K562 (cell line): ENCODE data around the gene RNF34. TPM values are rescaled to one million over a fixed set of nuclear protein-coding genes. Genes with fewer than 3 reads are reported as not detected.

Experiments used
- ARID2 ChIP-seq: fragments of 450-650 bp; IDR thresholded peaks from 2 replicates; pipeline ENCODE4 v1.6.1; 2017; ENCODE audit warnings: antibody characterized with exemption, mild to moderate bottlenecking
- CAMTA2 ChIP-seq: fragments of 250-450 bp; sonication (Bioruptor Pico); conservative IDR thresholded peaks from 2 replicates; pipeline ENCODE4 v1.5.1; 2022
- CEBPG ChIP-seq, 3 experiments: fragments of 200-800 bp in 1 of 3; sonication (Bioruptor generic) in 1 of 3; sonication (generic) in 1 of 3; formaldehyde crosslinking in 1 of 3; IDR thresholded peaks in 2 of 3; conservative IDR thresholded peaks in 1 of 3; 2 replicates each; pipeline versions ENCODE4 v1.6.1 to v1.8.0; 2016 to 2022; ENCODE audit warnings: missing compliant biosample characterization in 2 of 3, missing genetic modification characterization in 2 of 3, mild to moderate bottlenecking in 1 of 3, missing genetic modification reagents in 1 of 3
- ESRRA ChIP-seq: fragments of 450-650 bp; IDR thresholded peaks from 2 replicates; pipeline ENCODE4 v1.6.1; 2014; ENCODE audit warnings: low read depth, mild to moderate bottlenecking, moderate library complexity, borderline replicate concordance
- ESRRB ChIP-seq: fragments of 250-450 bp; sonication (Bioruptor Pico); IDR thresholded peaks from 2 replicates; pipeline ENCODE4 v1.5.0; 2020; ENCODE audit warnings: mild to moderate bottlenecking, moderate library complexity, borderline replicate concordance
- FIP1L1 ChIP-seq: fragments of 200-400 bp; formaldehyde crosslinking; IDR thresholded peaks from 2 replicates; pipeline ENCODE4 v1.6.1; 2018; ENCODE audit warnings: mild to moderate bottlenecking, low read depth, low read length; ENCODE audit not compliant: poor library complexity, severe bottlenecking
- FUS ChIP-seq: fragments of 200-400 bp; formaldehyde crosslinking; optimal IDR thresholded peaks from 2 replicates; pipeline ENCODE3; 2017; ENCODE audit warnings: low read depth, low read length
- GATAD2A ChIP-seq: fragments of 450-650 bp; IDR thresholded peaks from 2 replicates; pipeline ENCODE4 v1.6.1; 2017
- JUNB ChIP-seq: fragments of 450-650 bp; formaldehyde crosslinking; conservative IDR thresholded peaks from 2 replicates; pipeline ENCODE4 v1.4.0; 2020; ENCODE audit warnings: mild to moderate bottlenecking
- MYNN ChIP-seq, 2 experiments: sonication (generic); formaldehyde crosslinking in 1 of 2; IDR thresholded peaks; 2 replicates each; pipeline versions ENCODE4 v1.5.0 to v1.6.1; 2016 to 2020; ENCODE audit warnings: antibody characterized with exemption in 1 of 2, missing genetic modification reagents in 1 of 2
- NCOA4 ChIP-seq: fragments of 450-650 bp; IDR thresholded peaks from 2 replicates; pipeline ENCODE4 v1.6.1; 2018; ENCODE audit warnings: mild to moderate bottlenecking; ENCODE audit not compliant: partially characterized antibody
- NR3C1 ChIP-seq: sonication (generic); formaldehyde crosslinking; IDR thresholded peaks from 2 replicates; pipeline ENCODE4 v1.8.1; 2022; ENCODE audit warnings: missing genetic modification reagents
- NUFIP1 ChIP-seq: fragments of 450-650 bp; IDR thresholded peaks from 2 replicates; pipeline ENCODE4 v1.6.1; 2018; ENCODE audit not compliant: partially characterized antibody
- PHB2 ChIP-seq: fragments of 450-650 bp; IDR thresholded peaks from 2 replicates; pipeline ENCODE4 v1.6.1; 2017; ENCODE audit warnings: low read depth
- POLR2A ChIP-seq: fragments of 450-650 bp; conservative IDR thresholded peaks from 2 replicates; pipeline ENCODE4 v1.6.1; 2016
- RFX1 ChIP-seq: fragments of 450-650 bp; IDR thresholded peaks from 2 replicates; pipeline ENCODE4 v1.6.1; 2016; ENCODE audit warnings: mild to moderate bottlenecking, moderate library complexity
- SMAD4 ChIP-seq: fragments of 250-450 bp; sonication (Bioruptor Pico); conservative IDR thresholded peaks from 2 replicates; pipeline ENCODE4 v1.8.0; 2021; ENCODE audit warnings: inconsistent platforms, mild to moderate bottlenecking, moderate library complexity
- TAF9B ChIP-seq: fragments of 450-650 bp; IDR thresholded peaks from 2 replicates; pipeline ENCODE4 v1.6.1; 2018; ENCODE audit warnings: mild to moderate bottlenecking; ENCODE audit not compliant: partially characterized antibody
- ZFP1 ChIP-seq: fragments of 450-650 bp; formaldehyde crosslinking; IDR thresholded peaks from 2 replicates; pipeline ENCODE4 v1.4.0; 2020; ENCODE audit warnings: mild to moderate bottlenecking, mixed read lengths
- ZNF212 ChIP-seq: fragments of 450-650 bp; formaldehyde crosslinking; IDR thresholded peaks from 2 replicates; pipeline ENCODE4 v1.4.0; 2020; ENCODE audit warnings: mild to moderate bottlenecking
- ZNF24 ChIP-seq: fragments of 450-650 bp; IDR thresholded peaks from 2 replicates; pipeline ENCODE4 v1.6.1; 2016
- ZNF253 ChIP-seq: fragments of 250-450 bp; sonication (Bioruptor Pico); conservative IDR thresholded peaks from 2 replicates; pipeline ENCODE4 v1.6.1; 2021; ENCODE audit warnings: mild to moderate bottlenecking
- polyA plus RNA-seq, 8 experiments: library from polyadenylated mRNA; depleted of rRNA in 4 of 8; stranded (reverse) in 5 of 8; unstranded in 3 of 8; fragments of >200 nt; fragmentation: Nextera tagmentation in 2 of 8; fragmentation: Illumina TruSeq in 1 of 8; extraction: Ambion mirVana in 2 of 8; extraction: Trizol in 1 of 8; gene quantifications; 2 replicates each; pipeline versions ENCODE4 v1.2.1 to v1.2.3, GENCODE V29; 2011 to 2014; ENCODE audit warnings: inconsistent platforms in 1 of 8, missing spikeins in 1 of 8
- total RNA-seq, 7 experiments: library from RNA; depleted of rRNA in 6 of 7; stranded (reverse); fragments of >200 nt in 6 of 7; fragmentation: Illumina TruSeq in 2 of 7; extraction: Trizol in 2 of 7; gene quantifications; 2 replicates each; pipeline versions ENCODE4 v1.2.1 to v1.2.3, GENCODE V29; 2011 to 2021; ENCODE audit warnings: low replicate concordance in 1 of 7
- TF ChIP-seq, protein P1 (sequence below): sonication (generic); formaldehyde crosslinking; IDR thresholded peaks from 2 replicates; pipeline ENCODE4 v1.8.0; 2022; ENCODE audit warnings: mild to moderate bottlenecking, missing genetic modification reagents
- TF ChIP-seq, protein P2 (sequence below): fragments of 450-650 bp; IDR thresholded peaks from one replicate; pipeline ENCODE4 v1.6.1; 2018; ENCODE audit warnings: mild to moderate bottlenecking, moderate library complexity; ENCODE audit not compliant: partially characterized antibody
- TF ChIP-seq, protein P3 (sequence below): sonication (generic); IDR thresholded peaks from 2 replicates; pipeline ENCODE4 v1.6.1; 2016

Gene RNF34
- total and polyA plus RNA-seq, 9 of the 15 experiments (the other 6 are each of a cell fraction or from before 2014, with no cell fraction given), result 41.7 to 88.9 (median 54.1) TPM

DNA sequence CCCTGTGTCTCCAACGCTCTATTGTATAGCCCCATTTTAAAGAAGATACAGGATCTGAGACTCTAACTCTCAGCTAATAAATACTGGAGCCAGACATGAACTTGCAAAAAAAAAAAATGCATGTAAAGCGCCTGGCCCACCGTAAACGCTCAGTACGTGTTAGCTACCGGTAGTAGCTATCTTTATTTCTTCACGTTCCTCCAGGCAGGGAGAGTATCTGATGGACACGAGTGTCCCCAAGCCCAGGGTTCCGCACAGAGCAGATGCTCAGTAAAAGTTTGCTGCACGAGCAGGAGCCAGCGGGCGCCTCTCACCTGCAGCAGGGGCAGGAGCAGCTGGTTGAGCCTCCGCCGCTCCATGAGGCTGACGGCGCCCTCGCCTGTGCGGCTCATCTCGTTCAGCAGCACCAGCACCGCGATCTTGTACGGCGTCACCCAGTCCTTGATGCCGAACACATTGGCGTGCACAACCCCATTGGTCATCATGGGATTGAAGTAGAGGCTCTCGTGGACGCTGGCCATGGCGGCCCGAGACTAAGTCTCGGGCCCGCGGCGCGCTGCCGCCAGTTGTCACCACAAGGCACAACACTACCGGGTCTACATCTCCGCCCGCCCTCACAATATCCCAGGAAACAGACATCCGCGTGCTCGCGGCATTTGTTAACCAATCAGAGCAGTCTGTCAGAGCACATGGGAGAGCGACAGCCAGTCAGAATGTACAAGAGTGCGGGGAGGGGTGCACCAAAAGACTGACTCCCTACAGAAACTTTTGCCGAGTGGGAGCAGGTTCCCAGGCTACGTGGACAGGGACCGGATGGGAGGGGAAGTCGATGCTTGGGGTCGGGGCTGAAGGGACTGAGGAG lies 47.9 kb upstream of the RNF34 start, which contains the start of gene ANAPC5 (continued):
- peak; percentile 37; the same call in 1 of the 2 replicates for TF ChIP-seq SMAD4 (CRISPR knock-in tag)
- no peak for TF ChIP-seq ZNF212
- TF ChIP-seq NUFIP1, result no peak
- TF ChIP-seq ESRRA, result peak; percentile 80; the same call in 1 of the 2 replicates
- no peak for TF ChIP-seq CEBPG (CRISPR knock-in tag; IDR thresholded peaks at IDR 0.05)
- TF ChIP-seq CEBPG (tag; conservative IDR thresholded peaks at IDR 0.05 in 1 of 2, IDR thresholded peaks at IDR 0.05 in 1 of 2), result no peak
- no peak for TF ChIP-seq ZNF253
- peak; percentile 65 for TF ChIP-seq RFX1
- TF ChIP-seq, protein P1, sequence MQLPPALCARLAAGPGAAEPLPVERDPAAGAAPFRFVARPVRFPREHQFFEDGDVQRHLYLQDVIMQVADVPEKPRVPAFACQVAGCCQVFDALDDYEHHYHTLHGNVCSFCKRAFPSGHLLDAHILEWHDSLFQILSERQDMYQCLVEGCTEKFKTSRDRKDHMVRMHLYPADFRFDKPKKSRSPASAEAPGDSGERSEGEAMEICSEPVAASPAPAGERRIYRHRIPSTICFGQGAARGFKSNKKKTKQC, result peak; percentile 56
- no peak for TF ChIP-seq ZFP1
- TF ChIP-seq, protein P2, sequence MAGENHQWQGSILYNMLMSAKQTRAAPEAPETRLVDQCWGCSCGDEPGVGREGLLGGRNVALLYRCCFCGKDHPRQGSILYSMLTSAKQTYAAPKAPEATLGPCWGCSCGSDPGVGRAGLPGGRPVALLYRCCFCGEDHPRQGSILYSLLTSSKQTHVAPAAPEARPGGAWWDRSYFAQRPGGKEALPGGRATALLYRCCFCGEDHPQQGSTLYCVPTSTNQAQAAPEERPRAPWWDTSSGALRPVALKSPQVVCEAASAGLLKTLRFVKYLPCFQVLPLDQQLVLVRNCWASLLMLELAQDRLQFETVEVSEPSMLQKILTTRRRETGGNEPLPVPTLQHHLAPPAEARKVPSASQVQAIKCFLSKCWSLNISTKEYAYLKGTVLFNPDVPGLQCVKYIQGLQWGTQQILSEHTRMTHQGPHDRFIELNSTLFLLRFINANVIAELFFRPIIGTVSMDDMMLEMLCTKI, result no peak
- TF ChIP-seq MYNN (IDR thresholded peaks at IDR 0.05), result no peak; the same call in none of the 2 replicates
- TF ChIP-seq MYNN (CRISPR knock-in tag; IDR thresholded peaks at IDR 0.05), result no peak
- TF ChIP-seq NR3C1 (CRISPR knock-in tag), result no peak
- peak; percentile 96 for TF ChIP-seq TAF9B
- TF ChIP-seq FIP1L1, result no peak
- TF ChIP-seq FUS, result no peak
- TF ChIP-seq NCOA4, result no peak
- TF ChIP-seq ESRRB (CRISPR knock-in tag), result no peak
- TF ChIP-seq POLR2A, result peak; percentile 98
- no peak for TF ChIP-seq JUNB (CRISPR knock-in tag)
- TF ChIP-seq ARID2, result no peak
- TF ChIP-seq PHB2, result no peak
- no peak for TF ChIP-seq GATAD2A
- TF ChIP-seq CAMTA2 (CRISPR knock-in tag), result no peak
- peak; percentile 27; the same call in 1 of the 2 replicates for TF ChIP-seq ZNF24
- TF ChIP-seq, protein P3, sequence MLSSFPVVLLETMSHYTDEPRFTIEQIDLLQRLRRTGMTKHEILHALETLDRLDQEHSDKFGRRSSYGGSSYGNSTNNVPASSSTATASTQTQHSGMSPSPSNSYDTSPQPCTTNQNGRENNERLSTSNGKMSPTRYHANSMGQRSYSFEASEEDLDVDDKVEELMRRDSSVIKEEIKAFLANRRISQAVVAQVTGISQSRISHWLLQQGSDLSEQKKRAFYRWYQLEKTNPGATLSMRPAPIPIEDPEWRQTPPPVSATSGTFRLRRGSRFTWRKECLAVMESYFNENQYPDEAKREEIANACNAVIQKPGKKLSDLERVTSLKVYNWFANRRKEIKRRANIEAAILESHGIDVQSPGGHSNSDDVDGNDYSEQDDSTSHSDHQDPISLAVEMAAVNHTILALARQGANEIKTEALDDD, result no peak; the same call in 1 of the 2 replicates
